Immature natural killer cell (primary cell): Measurements from ENCODE around the gene ZFYVE28. TPM values are rescaled to one million over a fixed set of nuclear protein-coding genes. Genes with fewer than 3 reads are reported as not detected.
A peak's percentile ranks its signal among the peaks of the same experiment; 100 is the strongest.

ENCODE experiments used
- DNase-seq, 3 donors: peaks; one replicate each; pipeline ENCODE4 v3.0.0; 2022; ENCODE audit warnings: mixed read lengths in 1 of 3
- H3K27ac Mint-ChIP-seq, 6 donors: one replicate each; pipeline ENCODE4 v1.8.0; 2020; ENCODE audit warnings: mixed read lengths in 6 of 6, mild to moderate bottlenecking in 5 of 6, inconsistent platforms in 4 of 6, moderate library complexity in 3 of 6
- H3K27me3 Mint-ChIP-seq, 3 donors: one replicate each; pipeline ENCODE4 v1.8.0; 2020 to 2021; ENCODE audit warnings: low read depth in 3 of 3, mild to moderate bottlenecking in 3 of 3, mixed read lengths in 3 of 3, moderate library complexity in 3 of 3, inconsistent platforms in 1 of 3
- H3K36me3 Mint-ChIP-seq, 3 donors: one replicate each; pipeline ENCODE4 v1.8.0; 2020; ENCODE audit warnings: mixed read lengths in 3 of 3, inconsistent platforms in 2 of 3, mild to moderate bottlenecking in 2 of 3
- H3K4me1 Mint-ChIP-seq, 2 donors: one replicate each; pipeline ENCODE4 v1.8.0; 2020; ENCODE audit warnings: inconsistent platforms in 2 of 2, mild to moderate bottlenecking in 2 of 2, mixed read lengths in 2 of 2, moderate library complexity in 1 of 2
- H3K4me3 Mint-ChIP-seq, 5 donors: one replicate each; pipeline ENCODE4 v1.8.0; 2020; ENCODE audit warnings: mild to moderate bottlenecking in 5 of 5, mixed read lengths in 5 of 5, inconsistent platforms in 3 of 5, moderate library complexity in 3 of 5
- H3K9me3 Mint-ChIP-seq, 6 donors: one replicate each; pipeline ENCODE4 v1.8.0; 2020; ENCODE audit warnings: mild to moderate bottlenecking in 6 of 6, mixed read lengths in 6 of 6, inconsistent platforms in 4 of 6, moderate library complexity in 3 of 6
- polyA plus RNA-seq, 3 donors: library from polyadenylated mRNA; unstranded; fragments of 300-500 nt; fragmentation: Illumina TruSeq; gene quantifications; one replicate each; pipeline ENCODE4 v1.2.3, GENCODE V29; 2021

Gene ZFYVE28
- polyA plus RNA-seq, 3 donors from 2014 or later, result 11.9 to 17.5 (median 14.4) TPM

DNA sequence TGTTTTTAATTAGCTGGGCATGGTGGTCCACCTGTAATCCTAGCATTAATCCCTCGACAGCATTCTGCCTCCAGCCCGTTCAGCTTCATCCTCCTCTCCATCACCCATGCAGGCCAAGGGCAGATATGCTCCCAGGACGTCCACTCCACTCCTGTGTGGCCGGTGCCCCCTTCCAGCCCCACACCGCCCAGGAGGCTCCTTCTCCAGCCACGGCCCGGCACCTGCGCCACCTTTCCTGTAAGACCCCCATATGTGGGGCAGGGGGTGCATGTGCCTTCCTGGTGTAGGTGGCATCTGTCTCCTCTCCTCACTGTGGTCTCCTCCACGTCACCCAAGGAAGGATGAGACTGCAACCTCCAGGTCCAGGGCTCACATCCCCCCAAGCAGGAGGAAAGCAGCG, 99.6 kb downstream of the ZFYVE28 start:
- peaks cover 7 to 17% (median 12%) of the 10 kb centered on the region in 3 donors for H3K27me3 Mint-ChIP-seq
- H3K27ac Mint-ChIP-seq, result peak overlapping the region in 1 of 6 donors; percentile 62
- peaks cover 11 to 24% (median 18%) of the 10 kb centered on the region in 3 donors for H3K36me3 Mint-ChIP-seq
- peaks cover 31 to 36% of the 10 kb centered on the region in 2 donors for H3K4me1 Mint-ChIP-seq
- H3K4me3 Mint-ChIP-seq, result no peak overlapping the region
- no peak for DNase-seq
- peaks cover 0 to 5% (median 0%) of the 10 kb centered on the region in 6 donors for H3K9me3 Mint-ChIP-seq

DNA sequence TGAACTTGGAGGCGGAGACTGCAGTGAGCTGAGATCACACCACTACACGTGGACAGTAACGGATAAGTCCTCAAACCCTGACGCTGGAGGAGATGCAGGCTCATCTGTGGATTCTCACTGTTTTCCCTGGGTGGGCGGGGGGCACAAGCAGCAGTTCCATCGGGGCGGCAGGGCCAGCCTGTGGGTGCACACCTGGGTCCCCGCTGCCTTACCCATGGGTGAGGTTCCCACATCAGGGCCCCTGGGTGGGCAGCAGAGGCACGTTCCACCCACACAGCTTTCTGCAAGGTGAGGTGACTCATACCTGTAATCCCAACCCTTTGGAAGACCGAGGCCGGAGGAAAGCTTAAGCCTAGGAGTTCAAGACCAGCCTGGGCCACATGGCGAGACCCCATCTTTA, 100.0 kb downstream of the ZFYVE28 start:
- no peak for DNase-seq
- Mint-ChIP-seq H3K4me3 (no peak overlapping the region), H3K27ac (peak overlapping the region in 1 of 6 donors; percentile 62), H3K36me3 (peaks cover 11 to 23% (median 17%) of the 10 kb centered on the region in 3 donors), H3K9me3 (peaks cover 0 to 5% (median 0%) of the 10 kb centered on the region in 6 donors), H3K4me1 (peaks cover 31 to 36% of the 10 kb centered on the region in 2 donors), H3K27me3 (peaks cover 7 to 17% (median 12%) of the 10 kb centered on the region in 3 donors)

DNA sequence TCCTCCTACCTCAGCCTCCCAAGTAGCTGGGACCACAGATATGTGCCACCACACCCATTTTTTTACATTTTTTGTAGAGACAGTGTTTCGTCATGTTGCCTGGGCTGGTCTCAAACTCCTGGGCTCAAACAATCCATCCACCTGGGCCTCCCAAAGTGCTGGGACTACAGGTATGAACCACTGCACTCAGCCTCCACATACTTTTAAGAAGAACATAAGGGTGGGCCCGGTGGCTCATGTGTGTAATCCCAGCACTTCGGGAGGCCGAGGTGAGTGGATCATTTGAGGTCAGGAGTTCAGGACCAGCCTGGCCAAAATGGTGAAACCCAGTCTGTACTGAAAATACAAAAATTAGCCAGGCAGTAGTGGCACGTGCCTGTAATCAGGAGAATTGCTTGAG, 105.1 kb downstream of the ZFYVE28 start:
- Mint-ChIP-seq H3K4me1 (no peaks in the 10 kb centered on the region), H3K27me3 (peaks cover 0 to 4% (median 0%) of the 10 kb centered on the region in 3 donors), H3K9me3 (peaks cover 0 to 4% (median under 1%) of the 10 kb centered on the region in 6 donors), H3K27ac (no peak overlapping the region), H3K36me3 (peaks cover 21 to 34% (median 30%) of the 10 kb centered on the region in 3 donors), H3K4me3 (no peak overlapping the region)
- DNase-seq, result no peak

DNA sequence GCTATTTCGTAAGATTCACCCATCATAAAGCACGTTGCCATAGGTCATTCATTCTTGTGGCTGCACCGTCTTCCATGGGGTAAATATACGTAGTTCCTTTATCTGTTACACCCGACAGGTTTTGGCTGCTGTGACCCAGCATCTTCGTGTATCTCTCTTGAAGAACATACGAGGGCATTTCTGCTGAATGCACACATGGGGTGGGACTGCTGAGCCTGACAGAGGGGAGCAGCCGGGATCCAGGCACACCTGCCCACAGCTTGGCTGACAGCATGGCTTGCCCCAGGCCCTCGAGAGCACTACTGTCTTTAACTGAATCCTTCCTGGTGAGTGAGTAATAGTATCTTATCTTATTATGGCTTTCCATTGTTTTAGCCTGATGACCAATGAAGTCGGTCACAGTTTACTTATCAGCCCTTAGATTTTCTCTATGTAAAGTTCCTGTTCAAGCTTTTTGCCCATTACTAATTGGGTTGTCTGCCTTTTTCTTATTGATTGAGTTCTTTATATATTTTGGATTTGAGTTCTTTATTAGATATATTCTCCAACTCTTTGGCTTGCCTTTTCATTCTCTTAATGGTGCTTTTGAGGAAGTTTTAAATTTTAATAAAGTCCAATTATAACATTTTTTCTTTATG, 111.6 kb downstream of the ZFYVE28 start:
- Mint-ChIP-seq H3K9me3 (peaks cover 0 to 4% (median 0%) of the 10 kb centered on the region in 6 donors), H3K4me3 (no peak overlapping the region), H3K36me3 (peaks cover 19 to 33% (median 29%) of the 10 kb centered on the region in 3 donors), H3K4me1 (no peaks in the 10 kb centered on the region), H3K27ac (peak overlapping the region in 2 of 6 donors; percentile 2 to 4), H3K27me3 (peaks cover 0 to 4% (median 0%) of the 10 kb centered on the region in 3 donors)
- no peak for DNase-seq

DNA sequence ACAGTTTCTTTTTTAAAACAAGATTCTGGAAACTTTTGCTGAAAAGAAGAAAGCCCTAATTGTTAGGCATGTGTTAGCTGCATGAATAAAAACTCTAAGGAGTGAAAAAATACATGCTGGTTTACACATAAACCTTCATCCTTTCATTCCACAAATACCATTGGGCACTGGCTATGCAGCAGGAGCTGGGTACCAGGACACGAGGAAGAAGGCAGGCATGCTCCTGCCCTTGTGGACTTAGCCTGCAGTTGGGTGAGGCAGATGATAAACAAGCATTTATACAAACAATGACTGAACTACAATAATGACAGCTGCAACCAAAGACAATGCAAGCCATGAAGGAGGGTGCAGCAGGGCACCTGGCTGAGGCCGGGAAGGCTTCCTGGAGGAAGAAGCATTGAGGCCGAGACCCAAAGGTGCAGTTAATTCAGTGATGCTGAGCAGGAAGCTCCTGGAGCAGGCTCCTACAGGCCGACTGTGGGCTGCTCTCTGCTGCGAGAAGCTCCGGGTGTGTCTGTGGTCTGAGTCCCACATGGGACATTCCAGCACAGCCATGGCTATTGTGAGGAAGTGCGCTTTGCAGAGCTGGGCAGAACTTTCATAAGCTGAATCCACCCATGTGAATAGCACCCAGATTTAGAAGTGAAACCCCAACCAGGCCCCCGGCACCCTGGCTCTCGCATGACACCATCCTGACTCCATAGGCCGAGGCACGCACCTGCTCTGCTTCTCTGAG, 112.5 kb downstream of the ZFYVE28 start:
- DNase-seq, result no peak
- Mint-ChIP-seq H3K4me3 (no peak overlapping the region), H3K9me3 (peaks cover 0 to 4% (median 0%) of the 10 kb centered on the region in 6 donors), H3K4me1 (peaks cover 0 to 1% of the 10 kb centered on the region in 2 donors), H3K36me3 (peaks cover 14 to 33% (median 29%) of the 10 kb centered on the region in 3 donors), H3K27ac (no peak overlapping the region), H3K27me3 (peaks cover 0 to 4% (median 0%) of the 10 kb centered on the region in 3 donors)

DNA sequence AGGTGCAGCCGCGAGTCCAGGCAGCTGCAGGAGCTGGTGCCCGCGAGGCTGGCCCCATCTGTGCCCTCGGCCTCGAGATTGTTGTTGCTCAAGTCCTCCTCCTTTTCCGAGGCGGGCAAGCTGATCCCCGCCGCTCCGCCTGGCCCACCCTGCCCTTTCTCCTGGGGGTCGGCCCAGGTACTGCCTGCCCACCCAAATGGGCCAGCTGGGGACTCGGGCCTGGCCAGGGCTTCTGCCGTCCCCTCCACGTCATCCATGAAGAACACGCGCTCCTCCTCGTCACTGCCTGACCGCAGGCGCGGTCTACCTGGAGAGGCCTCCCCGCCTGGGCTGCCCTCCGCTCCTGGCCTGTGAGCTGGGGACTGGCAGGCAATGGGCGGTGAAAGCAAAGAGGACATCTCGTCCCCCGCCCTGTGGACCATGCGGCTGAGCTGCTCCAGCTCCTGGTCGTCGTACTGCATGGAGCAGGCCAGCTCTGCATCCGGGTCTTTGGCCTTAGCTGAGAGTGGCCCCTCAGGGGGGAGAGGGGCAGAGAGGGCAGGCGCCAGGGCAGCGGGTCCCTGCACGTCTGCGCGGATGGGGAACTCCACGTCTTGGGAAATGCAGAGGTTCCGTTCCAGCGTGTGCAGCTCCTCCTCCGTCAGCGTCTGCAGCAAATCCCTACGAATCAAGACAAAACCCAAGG, 113.4 kb downstream of the ZFYVE28 start:
- peaks cover 17 to 29% (median 26%) of the 10 kb centered on the region in 3 donors for H3K36me3 Mint-ChIP-seq
- H3K4me1 Mint-ChIP-seq, result peaks cover 1 to 2% of the 10 kb centered on the region in 2 donors
- no peaks in the 10 kb centered on the region for H3K9me3 Mint-ChIP-seq
- H3K4me3 Mint-ChIP-seq, result no peak overlapping the region
- DNase-seq, result no peak
- H3K27me3 Mint-ChIP-seq, result peaks cover 0 to 4% (median 0%) of the 10 kb centered on the region in 3 donors
- H3K27ac Mint-ChIP-seq, result no peak overlapping the region

DNA sequence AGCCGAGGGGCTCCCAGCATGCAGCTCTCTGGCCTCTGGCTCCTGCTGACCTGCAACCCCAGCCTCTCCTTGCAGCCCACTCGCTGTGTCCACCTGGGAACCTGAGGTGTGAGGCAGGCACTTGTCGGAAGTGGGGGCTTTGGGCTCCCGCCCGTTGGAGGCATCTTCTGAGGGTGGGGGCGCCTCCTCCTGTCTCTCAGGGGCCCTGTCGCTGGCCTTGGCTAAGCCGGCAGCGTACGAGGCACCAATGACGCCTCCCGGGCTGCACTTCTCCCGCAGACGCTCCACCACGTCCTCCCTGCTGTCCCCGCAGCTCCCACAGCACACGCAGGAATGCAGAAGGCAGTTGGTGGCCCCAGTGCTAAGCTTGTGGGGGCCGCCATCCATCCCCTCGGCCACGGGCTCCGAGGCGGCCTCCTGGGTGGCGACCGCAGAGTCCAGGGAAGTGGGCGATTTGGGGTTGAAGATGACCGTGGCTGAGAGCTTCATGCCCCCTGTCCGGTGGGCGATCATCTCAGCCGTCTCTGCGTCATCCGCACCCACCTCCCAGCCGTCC, 114.0 kb downstream of the ZFYVE28 start:
- no peak overlapping the region for H3K4me3 Mint-ChIP-seq
- no peaks in the 10 kb centered on the region for H3K9me3 Mint-ChIP-seq
- no peak for DNase-seq
- peaks cover 0 to 4% (median 0%) of the 10 kb centered on the region in 3 donors for H3K27me3 Mint-ChIP-seq
- H3K36me3 Mint-ChIP-seq, result peaks cover 19 to 26% (median 26%) of the 10 kb centered on the region in 3 donors
- H3K27ac Mint-ChIP-seq, result no peak overlapping the region
- peaks cover 1 to 4% of the 10 kb centered on the region in 2 donors for H3K4me1 Mint-ChIP-seq

DNA sequence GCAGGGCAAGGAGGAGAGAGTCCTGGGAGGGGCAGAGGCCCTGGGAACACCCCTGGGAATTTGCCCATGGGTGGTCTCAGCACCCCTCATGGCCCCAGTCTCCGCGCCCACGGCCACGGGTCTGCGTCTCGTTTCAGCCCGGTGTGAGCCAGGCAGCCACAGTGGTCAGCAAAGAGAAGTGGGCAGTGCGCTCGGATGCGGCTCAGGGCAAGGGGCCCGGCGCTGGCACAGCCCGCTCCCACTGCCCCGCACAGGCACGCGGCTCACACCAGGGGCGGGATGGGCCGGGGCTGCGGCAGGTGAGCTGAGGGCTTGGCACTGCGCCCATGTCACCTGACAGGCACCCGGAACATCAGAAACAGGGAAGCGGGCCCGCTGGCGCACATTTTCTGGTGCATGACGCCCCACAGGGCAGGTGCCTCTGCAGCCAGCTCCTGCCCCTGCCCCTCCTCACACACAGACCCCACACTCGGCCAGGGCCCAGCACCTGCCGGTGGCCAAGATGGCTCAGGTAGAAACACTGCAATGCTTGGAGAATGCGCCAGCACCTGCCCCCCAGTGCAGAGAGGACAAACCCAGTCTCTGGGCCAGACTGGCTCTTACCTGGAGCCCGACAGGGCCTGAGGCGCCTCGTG, 114.6 kb downstream of the ZFYVE28 start:
- H3K36me3 Mint-ChIP-seq, result peaks cover 13 to 26% (median 21%) of the 10 kb centered on the region in 3 donors
- no peak overlapping the region for H3K4me3 Mint-ChIP-seq
- peaks cover 0 to under 1% (median 0%) of the 10 kb centered on the region in 6 donors for H3K9me3 Mint-ChIP-seq
- peaks cover 5 to 8% of the 10 kb centered on the region in 2 donors for H3K4me1 Mint-ChIP-seq
- H3K27ac Mint-ChIP-seq, result no peak overlapping the region
- DNase-seq, result no peak
- H3K27me3 Mint-ChIP-seq, result peaks cover 0 to 4% (median 0%) of the 10 kb centered on the region in 3 donors

DNA sequence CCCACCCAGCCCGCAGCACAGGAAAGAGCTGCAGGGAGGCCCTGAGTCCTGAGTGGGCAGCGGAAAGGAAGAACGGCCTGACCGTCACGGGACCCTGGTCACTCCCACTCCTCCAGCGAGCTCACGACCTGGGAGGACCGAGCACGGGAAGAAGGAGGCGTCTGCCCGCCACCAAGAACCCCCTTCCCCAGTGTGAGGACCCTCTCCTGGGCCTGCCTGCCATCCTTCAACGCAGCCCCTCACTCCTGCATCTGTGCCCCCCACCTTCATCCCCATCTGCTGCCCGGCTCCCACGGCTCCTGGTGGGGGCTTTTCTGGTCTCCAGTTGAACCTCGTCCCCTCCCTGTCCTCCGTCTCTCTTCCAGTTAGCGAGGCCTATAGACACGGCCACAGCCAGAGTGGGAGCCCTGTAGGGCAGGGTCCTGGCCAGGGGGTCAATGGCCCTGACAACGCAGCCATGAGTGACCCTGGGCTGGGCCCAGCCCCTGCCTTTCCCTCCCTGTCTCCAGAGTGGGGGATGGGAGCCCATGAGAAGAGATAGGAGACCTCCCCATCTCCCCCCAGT, 115.2 kb downstream of the ZFYVE28 start:
- peak overlapping the region in 1 of 6 donors; percentile 7 for H3K27ac Mint-ChIP-seq
- H3K9me3 Mint-ChIP-seq, result peaks cover 0 to 2% (median 0%) of the 10 kb centered on the region in 6 donors
- no peak for DNase-seq
- peaks cover 0 to 4% (median 0%) of the 10 kb centered on the region in 3 donors for H3K27me3 Mint-ChIP-seq
- peaks cover 6 to 10% of the 10 kb centered on the region in 2 donors for H3K4me1 Mint-ChIP-seq
- H3K36me3 Mint-ChIP-seq, result peaks cover 13 to 27% (median 21%) of the 10 kb centered on the region in 3 donors
- no peak overlapping the region for H3K4me3 Mint-ChIP-seq

DNA sequence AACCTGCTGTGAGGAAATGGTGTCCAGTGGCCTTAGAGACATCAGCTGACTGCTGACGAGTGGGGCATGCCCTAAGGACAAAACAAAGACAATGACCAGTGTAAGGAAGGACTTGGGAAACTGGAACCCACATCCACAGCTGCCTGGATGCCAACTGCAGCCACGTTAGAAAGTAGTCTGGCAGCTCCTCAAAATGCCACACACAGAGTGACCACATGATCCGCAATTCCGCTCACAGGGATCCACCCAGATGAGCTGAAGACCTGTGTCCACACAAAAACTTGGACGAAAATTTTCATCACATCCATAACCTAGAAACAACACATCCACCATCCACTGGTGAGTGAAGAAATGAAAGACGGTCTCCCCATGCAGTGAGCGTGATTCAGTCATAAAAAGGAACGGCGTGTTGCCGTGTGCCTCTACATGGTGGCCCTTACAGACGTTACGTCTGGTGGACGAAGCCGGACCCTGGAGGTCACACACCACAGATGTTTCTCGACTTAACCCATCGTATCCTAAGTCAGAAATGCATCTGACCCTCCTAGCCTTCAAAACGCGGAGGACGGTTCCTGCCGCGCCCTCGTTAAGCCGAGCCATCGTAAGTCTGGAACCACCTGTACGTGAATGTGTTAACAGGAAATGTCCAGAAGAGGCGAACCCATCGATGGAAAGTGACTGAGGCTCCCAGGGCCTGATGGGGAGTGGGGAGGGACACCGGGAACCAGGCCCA, 115.9 kb downstream of the ZFYVE28 start:
- peaks cover 18 to 26% (median 26%) of the 10 kb centered on the region in 3 donors for H3K36me3 Mint-ChIP-seq
- H3K27me3 Mint-ChIP-seq, result peaks cover under 1 to 4% (median 2%) of the 10 kb centered on the region in 3 donors
- peak overlapping the region in 2 of 6 donors; percentile 40 to 60 for H3K27ac Mint-ChIP-seq
- peaks cover 6 to 10% of the 10 kb centered on the region in 2 donors for H3K4me1 Mint-ChIP-seq
- H3K9me3 Mint-ChIP-seq, result peaks cover 0 to 2% (median 0%) of the 10 kb centered on the region in 6 donors
- H3K4me3 Mint-ChIP-seq, result no peak overlapping the region
- DNase-seq, result no peak

DNA sequence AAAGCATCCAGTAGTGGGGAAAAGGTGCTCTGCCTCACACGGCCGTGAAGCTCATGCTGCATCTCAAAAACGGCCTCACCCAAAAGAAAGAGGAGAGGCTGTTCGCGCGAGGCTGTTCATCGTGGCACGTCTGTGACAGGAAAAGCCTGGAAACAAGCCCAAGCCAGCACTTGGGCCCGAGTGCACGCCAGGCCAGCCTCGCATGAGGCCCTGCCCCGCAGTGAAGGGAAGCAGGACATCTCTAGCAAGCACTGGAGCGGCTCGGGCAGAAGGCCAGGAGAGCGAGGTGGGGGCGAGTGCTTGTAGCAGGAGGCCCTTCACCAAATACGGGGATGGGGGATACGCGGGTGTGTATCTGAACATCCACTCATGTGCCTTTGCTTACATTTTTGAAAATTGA, 116.6 kb downstream of the ZFYVE28 start:
- no peak for DNase-seq
- Mint-ChIP-seq H3K4me1 (peaks cover 6 to 10% of the 10 kb centered on the region in 2 donors), H3K27ac (peak overlapping the region in 1 of 6 donors; percentile 35), H3K27me3 (peaks cover 2 to 4% (median 2%) of the 10 kb centered on the region in 3 donors), H3K4me3 (no peak overlapping the region), H3K36me3 (peaks cover 18 to 25% (median 23%) of the 10 kb centered on the region in 3 donors), H3K9me3 (peaks cover 0 to 2% (median 0%) of the 10 kb centered on the region in 6 donors)

DNA sequence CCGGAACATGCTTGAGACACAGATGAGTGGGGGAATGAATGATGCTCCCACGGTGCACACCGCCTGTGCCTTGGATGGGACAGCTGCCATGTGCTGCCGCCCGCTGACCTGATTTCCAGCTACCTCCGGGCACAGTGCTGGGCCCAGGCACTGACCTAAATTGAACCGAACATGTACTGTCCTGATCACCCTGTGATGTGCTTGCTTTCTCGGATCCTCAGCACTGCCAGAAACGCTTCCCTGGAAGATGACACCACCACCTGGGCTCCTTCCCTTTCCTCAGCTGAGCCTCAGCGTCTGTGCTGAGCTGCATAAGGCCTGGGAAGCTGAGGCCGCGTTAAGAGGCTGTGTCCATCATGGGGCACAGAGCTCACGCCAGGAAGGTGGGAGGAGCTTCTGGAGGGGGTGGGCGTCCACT, 117.2 kb downstream of the ZFYVE28 start:
- H3K4me1 Mint-ChIP-seq, result peaks cover 6 to 10% of the 10 kb centered on the region in 2 donors
- peaks cover 2 to 4% (median 2%) of the 10 kb centered on the region in 3 donors for H3K27me3 Mint-ChIP-seq
- H3K27ac Mint-ChIP-seq, result peak overlapping the region in 1 of 6 donors; percentile 27
- H3K4me3 Mint-ChIP-seq, result no peak overlapping the region
- no peak for DNase-seq
- H3K9me3 Mint-ChIP-seq, result peaks cover 0 to 2% (median 0%) of the 10 kb centered on the region in 6 donors
- peaks cover 17 to 23% (median 17%) of the 10 kb centered on the region in 3 donors for H3K36me3 Mint-ChIP-seq
